T47D (cell line): ENCODE measurements around the gene RAB21.

Source experiments
- DNase-seq, 2 experiments: peaks; one replicate each; pipeline versions ENCODE4 v3.0.0 to v3.0.0-alpha.2; 2011 to 2012; ENCODE audit warnings: low read depth in 1 of 2, low spot score in 1 of 2
- JUND ChIP-seq: IDR thresholded peaks from 2 replicates; pipeline ENCODE4 v1.6.1; 2012; ENCODE audit warnings: low read depth
- in situ Hi-C: cut with HindIII; loops from 2 replicates; pipeline ENCODE4 v1.10.0; 2016; ENCODE audit warnings: low sequenced_read_pairs, low pct_unique_long_range_greater_than_20kb

The RAB21 gene

DNA sequence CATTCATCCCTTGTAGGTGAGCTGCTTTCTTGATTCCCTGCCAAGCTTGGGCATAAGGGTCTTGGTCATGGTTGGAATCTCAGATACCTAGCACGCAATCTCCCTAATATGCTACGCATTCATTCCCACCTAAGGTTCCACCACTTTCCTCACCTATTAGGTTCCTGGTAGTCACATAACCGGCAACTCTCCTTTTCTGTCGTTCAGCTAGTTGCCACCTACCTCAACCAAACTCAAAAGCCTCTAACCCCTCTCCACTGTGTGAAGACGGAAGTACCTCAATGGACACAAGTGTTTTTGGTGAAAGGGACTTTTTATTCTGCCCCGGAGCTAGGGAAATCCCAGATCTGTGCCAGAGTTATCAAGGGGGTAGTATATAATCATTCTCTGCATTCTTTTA, 83.6 kb downstream of the RAB21 start:
- in situ Hi-C loops, result no loop called here
- no peak for DNase-seq
- TF ChIP-seq JUND, result no peak

DNA sequence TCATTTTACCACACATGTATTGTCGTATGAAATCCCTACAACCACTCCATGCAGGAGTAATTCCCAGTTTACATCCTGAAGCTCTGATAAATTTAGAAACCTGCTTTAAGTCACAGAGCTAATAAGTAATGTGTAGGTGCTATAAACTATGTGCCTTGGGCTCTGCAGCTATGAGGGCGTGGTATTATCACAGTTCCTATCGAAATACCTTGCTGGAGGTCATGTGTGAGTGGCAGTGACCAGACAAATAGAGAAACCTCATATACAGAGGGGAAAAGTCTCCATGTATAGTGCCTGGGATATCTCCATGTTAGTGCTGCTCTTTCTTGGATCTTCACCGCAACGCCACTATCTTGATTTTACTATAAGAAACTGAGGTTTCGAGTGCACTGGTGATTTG, 84.0 kb downstream of the RAB21 start:
- DNase-seq, result no peak
- no peak for TF ChIP-seq JUND
- in situ Hi-C loops, result no loop called here

DNA sequence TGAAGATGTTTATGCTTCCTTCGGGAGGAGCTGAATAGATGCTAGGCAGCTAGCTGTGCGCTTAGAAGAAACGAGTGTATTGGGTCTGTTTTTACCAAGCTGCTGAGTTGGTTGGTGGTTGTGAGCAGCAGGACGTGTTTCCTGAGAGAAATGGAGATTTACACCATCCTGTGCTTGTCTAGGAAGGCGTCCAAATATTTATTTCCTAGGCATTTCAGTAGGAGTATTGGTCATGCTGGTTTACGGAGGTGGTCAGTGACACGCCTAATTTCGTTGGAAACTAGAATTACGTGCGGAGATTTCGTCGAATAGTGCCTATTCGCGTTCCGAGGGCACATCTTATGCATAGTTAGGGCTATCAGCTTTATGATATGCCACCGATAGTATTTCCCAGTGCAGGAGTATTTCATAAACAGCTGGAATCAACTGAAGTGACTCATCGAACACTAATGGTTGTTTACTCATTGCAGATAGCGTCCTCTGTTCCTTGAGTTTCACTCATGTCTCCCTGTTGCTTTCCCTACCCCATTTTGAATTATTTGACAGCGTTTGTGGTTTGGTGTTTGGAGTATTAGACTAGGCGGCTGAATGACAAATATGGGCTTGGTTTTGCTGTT, 85.7 kb downstream of the RAB21 start:
- TF ChIP-seq JUND, result no peak
- in situ Hi-C loops, result no loop called here
- DNase-seq, result peak in 1 of 2 experiments; percentile 16

DNA sequence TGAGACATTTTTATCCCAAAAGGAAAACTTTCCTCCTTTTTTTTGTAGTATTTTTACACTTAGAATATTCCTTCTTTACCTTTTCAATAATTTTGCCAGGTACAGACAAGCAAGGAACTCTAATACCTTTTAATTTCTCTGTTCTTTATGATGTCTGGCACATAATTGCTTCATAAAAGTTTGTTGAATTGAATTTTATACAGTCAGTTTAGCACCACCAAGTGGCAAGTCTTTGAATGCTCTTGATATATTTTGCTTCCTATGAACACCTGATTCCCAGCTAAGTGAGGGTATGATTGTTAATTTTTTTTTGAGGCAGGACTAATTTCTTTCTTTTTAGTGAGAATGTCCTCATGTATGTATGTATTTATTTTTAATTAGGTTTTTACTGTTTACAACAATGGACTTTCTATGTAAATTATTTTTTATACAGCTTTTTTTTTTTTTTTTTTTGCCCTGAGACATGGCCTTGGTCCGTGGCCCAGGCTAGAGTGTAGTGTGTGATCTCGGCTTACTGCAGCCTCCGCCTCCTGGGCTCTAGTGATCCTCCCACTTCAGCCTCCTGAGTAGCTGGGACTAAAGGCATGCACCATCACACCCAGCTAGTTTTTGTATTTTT, 91.8 kb downstream of the RAB21 start:
- peak in 1 of 2 experiments; percentile 74 for DNase-seq
- in situ Hi-C loops, result no loop called here
- no peak for TF ChIP-seq JUND

DNA sequence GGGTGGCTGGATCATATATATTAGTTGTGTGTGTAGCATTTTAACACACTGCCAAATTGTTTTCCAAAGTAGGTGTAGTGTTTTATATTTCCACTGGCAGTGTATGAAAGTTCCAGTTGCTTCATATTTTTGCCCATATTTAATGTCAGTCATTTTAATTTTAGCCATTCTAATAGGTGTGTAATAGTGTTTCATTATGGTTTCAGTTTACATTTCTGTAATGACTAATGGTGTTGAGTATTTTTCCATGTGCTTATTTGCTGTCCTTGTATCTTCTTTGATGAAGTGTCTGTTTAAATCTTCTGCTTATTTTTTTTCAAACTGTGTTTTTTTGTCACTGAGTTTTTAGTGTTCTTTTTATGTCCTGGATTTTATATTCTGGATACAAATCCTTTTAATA, 93.5 kb downstream of the RAB21 start:
- DNase-seq, result no peak
- TF ChIP-seq JUND, result no peak
- in situ Hi-C loops, result no loop called here

DNA sequence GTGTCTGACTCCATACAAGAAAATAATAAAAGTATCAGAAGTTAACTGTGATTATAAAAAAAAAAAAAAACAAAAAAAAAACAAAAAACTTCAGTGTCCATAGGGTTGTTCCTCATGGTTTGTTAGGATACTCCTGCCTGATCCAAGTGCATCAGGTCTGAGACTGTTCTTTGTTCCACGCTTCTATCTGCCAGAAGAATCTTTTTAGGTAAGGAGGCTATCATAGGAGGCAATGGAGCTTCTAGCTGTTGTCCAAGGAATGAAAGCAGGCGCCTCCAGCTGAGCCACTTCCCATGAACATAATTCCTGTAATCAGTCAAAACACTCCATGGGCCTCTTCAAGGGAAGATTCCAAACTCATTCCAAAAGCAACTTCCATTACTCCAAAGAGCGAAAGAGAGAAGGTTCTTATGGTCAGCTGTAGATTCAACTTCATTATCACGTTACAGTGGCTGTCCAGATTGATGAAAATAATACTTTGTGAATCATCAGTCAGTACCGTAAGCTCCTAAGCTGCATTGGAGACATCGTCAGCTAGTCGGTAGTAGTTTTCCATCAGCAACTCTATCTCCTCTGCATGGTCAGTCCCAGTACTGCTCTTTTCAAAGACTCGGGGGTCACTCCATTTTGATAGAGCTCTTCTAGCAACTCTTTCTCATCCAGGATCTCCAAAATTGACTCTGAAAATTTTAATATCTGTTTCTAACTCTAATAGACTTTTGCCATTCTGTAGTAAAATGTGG, 94.6 kb downstream of the RAB21 start:
- no peak for TF ChIP-seq JUND
- in situ Hi-C loops, result no loop called here
- DNase-seq, result no peak
